H7 (cell line): ENCODE data around the gene SLC25A33. TPM values are rescaled to one million over a fixed set of nuclear protein-coding genes. Genes with fewer than 3 reads are reported as not detected.

Source experiments
- DNase-seq: peaks from one replicate; pipeline ENCODE4 v3.0.0; 2012
- H3K27me3 ChIP-seq: 2 replicates; pipeline ENCODE4 v1.6.0; 2011; ENCODE audit warnings: mild to moderate bottlenecking, low read length; ENCODE audit not compliant: control insufficient read depth, insufficient read depth
- H3K36me3 ChIP-seq: replicated peaks from 2 replicates; pipeline ENCODE4 v1.5.1; 2011; ENCODE audit warnings: low read length; ENCODE audit not compliant: control insufficient read depth, insufficient read depth
- H3K4me3 ChIP-seq: 2 replicates; pipeline ENCODE4 v1.5.1; 2011; ENCODE audit warnings: low read depth, mild to moderate bottlenecking, control low read depth, low read length, moderate library complexity; ENCODE audit not compliant: insufficient read depth
- total RNA-seq: library from RNA; depleted of rRNA; stranded (reverse); fragments of >200 nt; shearing (Covaris generic); gene quantifications from 2 replicates; pipeline ENCODE4 v1.2.3, GENCODE V29; 2014

Gene SLC25A33
- total RNA-seq, 1 experiment from 2014 or later, result 23.2 TPM

DNA sequence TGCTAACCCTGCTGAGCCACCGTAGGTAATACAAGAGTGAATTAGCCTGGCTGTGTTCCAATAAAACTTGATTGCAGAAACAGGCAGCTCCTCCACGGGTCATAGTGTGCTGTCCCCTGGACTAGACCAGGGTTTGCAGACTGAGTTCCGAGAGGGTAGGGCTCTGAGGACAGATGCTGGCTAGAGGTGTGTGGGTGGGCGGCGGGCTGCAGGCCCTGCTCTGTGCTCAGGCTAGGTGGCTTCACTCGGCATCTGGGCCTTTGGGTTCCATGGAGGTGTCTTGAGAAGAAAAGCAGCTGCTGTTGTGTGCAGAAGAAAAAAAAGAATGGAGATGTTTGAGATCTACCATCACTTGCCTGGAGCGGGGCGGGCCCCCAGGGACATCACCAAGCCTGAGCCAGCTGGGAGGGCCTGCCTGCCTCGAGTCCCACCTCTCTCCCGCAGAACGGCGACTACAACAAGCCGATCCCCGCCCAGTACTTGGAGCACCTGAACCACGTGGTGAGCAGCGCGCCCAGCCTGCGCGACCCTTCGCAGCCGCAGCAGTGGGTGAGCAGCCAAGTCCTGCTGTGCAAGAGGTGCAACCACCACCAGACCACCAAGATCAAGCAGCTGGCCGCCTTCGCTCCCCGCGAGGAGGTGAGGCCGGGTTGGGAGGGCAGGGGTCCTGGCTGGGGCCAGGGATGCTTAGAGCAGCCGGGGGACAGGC is 57.3 kb downstream of the SLC25A33 start:
- H3K36me3 ChIP-seq, result peaks cover 9% of the 10 kb centered on the region
- DNase-seq, result peak; percentile 51
- H3K27me3 ChIP-seq, result no peaks in the 10 kb centered on the region
- H3K4me3 ChIP-seq, result no peak overlapping the region

- no peak overlapping the region for H3K4me3 ChIP-seq
- peak; percentile 31 for DNase-seq
These were observed 58.4 kb downstream of the SLC25A33 start for GRCh38 chr1:9597361-9598315.

GRCh38 chr1:9598316-9598700 is 59.0 kb downstream of the SLC25A33 start:
- DNase-seq, result peak; percentile 31
- no peaks in the 10 kb centered on the region for H3K27me3 ChIP-seq
- no peak overlapping the region for H3K4me3 ChIP-seq
- peaks cover 13% of the 10 kb centered on the region for H3K36me3 ChIP-seq

More at GRCh38 chr1:9597361-9598315, 58.4 kb downstream of the SLC25A33 start:
- Histone ChIP-seq H3K36me3 (peaks cover 12% of the 10 kb centered on the region), H3K27me3 (no peaks in the 10 kb centered on the region)

GRCh38 chr1:9599741-9600140 is 60.5 kb downstream of the SLC25A33 start:
- peak; percentile 23 for DNase-seq
- H3K4me3 ChIP-seq, result no peak overlapping the region
- H3K36me3 ChIP-seq, result peaks cover 13% of the 10 kb centered on the region
- H3K27me3 ChIP-seq, result no peaks in the 10 kb centered on the region

DNA sequence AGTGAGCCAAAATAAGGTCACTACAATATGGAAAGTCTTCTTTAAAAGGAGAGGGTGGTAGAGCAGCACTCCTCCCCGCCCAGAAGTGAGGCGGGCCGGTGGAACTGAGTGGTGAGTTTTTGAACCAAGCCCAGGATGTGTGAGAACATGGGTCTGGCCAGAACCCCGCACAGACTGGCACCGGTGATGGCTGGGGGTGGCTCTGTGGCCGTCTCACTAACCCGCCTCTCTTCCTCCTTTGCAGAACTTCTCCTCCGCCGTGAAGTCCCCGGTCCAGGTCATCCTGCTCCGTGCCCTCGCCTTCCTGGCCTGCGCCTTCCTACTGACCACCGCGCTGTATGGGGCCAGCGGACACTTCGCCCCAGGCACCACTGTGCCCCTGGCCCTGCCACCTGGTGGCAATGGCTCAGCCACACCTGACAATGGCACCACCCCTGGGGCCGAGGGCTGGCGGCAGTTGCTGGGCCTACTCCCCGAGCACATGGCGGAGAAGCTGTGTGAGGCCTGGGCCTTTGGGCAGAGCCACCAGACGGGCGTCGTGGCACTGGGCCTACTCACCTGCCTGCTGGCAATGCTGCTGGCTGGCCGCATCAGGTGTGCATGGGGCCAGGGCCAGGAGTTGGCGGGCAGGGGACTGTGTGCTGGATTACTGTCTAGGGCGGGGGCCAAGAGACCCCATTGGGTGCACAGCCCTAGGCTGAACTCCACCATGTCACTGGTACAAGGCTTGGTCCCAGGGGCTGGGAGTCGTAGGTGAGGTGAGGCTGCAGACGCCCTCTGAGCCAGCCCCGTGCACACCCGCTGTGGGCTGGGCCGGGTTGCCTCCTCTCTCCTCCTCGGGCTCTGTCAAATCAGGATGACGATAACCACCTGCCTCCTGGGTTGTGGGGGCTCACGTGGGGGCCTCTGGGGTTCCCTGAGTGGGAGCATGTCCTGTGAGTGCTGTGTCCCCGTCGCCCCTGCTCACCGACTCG is 61.9 kb downstream of the SLC25A33 start:
- no peaks in the 10 kb centered on the region for H3K27me3 ChIP-seq
- H3K4me3 ChIP-seq, result no peak overlapping the region
- peak; percentile 42 for DNase-seq
- peaks cover 13% of the 10 kb centered on the region for H3K36me3 ChIP-seq

DNA sequence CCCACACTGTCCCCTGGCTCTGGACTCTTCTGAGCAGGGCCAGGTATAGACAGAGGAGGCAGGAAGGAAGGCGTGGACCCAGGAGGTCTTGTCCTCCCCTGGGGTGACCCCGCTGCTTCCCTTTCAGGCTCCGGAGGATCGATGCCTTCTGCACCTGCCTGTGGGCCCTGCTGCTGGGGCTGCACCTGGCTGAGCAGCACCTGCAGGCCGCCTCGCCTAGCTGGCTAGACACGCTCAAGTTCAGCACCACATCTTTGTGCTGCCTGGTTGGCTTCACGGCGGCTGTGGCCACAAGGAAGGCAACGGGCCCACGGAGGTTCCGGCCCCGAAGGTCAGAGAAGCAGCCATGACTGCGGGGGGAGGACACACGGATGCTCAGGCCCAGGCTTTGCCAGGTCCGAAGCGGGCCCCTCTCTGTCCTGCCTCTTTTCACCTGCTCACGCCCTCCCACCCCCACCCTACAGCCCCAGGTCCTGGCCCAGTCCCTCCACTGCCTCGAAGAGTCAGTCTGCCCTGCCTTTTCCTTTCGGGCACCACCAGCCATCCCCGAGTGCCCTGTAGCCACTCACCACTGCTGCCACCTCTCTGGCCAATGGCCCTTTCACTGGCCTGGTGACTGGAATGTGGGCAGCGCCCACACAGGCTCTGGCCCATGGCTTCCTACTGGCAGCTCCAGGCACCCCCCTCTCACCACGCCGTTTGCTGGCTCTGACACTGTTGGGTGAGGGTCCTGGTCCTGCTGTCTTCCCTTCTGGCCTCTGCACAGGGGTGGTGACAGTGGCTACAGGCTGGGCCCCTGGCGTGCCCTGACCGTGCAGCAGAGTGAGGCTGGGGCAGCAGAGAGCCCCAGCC is 62.9 kb downstream of the SLC25A33 start:
- Histone ChIP-seq H3K27me3 (no peaks in the 10 kb centered on the region), H3K4me3 (no peak overlapping the region), H3K36me3 (peaks cover 11% of the 10 kb centered on the region)
- peak; percentile 51 for DNase-seq

GRCh38 chr1:9602794-9603167 is 63.5 kb downstream of the SLC25A33 start:
- Histone ChIP-seq H3K36me3 (peaks cover 7% of the 10 kb centered on the region), H3K4me3 (no peak overlapping the region), H3K27me3 (no peaks in the 10 kb centered on the region)
- DNase-seq, result peak; percentile 30

- Histone ChIP-seq H3K27me3 (no peaks in the 10 kb centered on the region), H3K4me3 (no peak overlapping the region), H3K36me3 (peaks cover 7% of the 10 kb centered on the region)
- no peak for DNase-seq
These were observed 64.0 kb downstream of the SLC25A33 start for GRCh38 chr1:9603307-9603706.

- H3K36me3 ChIP-seq, result peaks cover 9% of the 10 kb centered on the region
- no peak overlapping the region for H3K4me3 ChIP-seq
- no peak for DNase-seq
- H3K27me3 ChIP-seq, result no peaks in the 10 kb centered on the region
These were observed 64.8 kb downstream of the SLC25A33 start for GRCh38 chr1:9603766-9604753.

GRCh38 chr1:9604836-9605235 is 65.6 kb downstream of the SLC25A33 start:
- DNase-seq, result no peak
- Histone ChIP-seq H3K4me3 (no peak overlapping the region), H3K36me3 (peaks cover 14% of the 10 kb centered on the region), H3K27me3 (no peaks in the 10 kb centered on the region)

DNA sequence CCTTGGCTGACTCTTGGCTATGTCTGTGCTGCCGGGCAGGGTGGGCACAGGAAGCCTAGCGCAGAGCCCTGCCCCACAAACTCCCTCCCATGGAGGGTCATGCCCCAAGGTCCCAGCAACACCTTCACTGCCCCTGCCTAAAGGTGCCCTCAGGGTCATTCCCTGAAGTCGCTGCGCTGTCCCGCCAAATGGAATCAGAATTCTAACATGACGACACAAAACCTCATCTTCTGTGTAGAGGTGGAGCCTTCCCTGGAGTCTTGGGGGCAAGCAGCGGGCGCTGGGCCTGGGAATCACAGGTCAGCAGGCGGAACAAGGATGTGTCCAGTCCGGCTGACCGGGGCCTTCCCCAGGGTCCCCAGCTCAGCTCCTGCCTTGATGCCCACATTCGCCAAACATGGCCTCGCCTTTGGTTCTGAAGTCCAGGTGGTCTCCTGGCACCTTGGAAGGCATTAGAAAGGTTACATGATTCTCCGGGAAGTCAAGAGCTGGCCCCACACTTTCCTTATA is 66.7 kb downstream of the SLC25A33 start:
- Histone ChIP-seq H3K36me3 (peaks cover 12% of the 10 kb centered on the region), H3K4me3 (no peak overlapping the region), H3K27me3 (no peaks in the 10 kb centered on the region)
- no peak for DNase-seq

GRCh38 chr1:9606458-9606857 is 67.2 kb downstream of the SLC25A33 start:
- Histone ChIP-seq H3K4me3 (no peak overlapping the region), H3K36me3 (peaks cover 12% of the 10 kb centered on the region), H3K27me3 (no peaks in the 10 kb centered on the region)
- DNase-seq, result no peak
